Loucy (cell line): ENCODE data around the gene YWHAQ.

ENCODE experiments used
- EZH2phosphoT487 ChIP-seq: fragments of 200-600 bp; IDR thresholded peaks from 2 replicates; pipeline ENCODE4 v1.6.1; 2018; ENCODE audit warnings: antibody characterized with exemption, mild to moderate bottlenecking, moderate library complexity, borderline replicate concordance
- TF ChIP-seq, protein P1 (sequence below): fragments of 200-600 bp; sonication (generic); conservative IDR thresholded peaks from 2 replicates; pipeline ENCODE4 v1.5.1; 2014; ENCODE audit warnings: mild to moderate bottlenecking, antibody characterized with exemption, low read length

DNA sequence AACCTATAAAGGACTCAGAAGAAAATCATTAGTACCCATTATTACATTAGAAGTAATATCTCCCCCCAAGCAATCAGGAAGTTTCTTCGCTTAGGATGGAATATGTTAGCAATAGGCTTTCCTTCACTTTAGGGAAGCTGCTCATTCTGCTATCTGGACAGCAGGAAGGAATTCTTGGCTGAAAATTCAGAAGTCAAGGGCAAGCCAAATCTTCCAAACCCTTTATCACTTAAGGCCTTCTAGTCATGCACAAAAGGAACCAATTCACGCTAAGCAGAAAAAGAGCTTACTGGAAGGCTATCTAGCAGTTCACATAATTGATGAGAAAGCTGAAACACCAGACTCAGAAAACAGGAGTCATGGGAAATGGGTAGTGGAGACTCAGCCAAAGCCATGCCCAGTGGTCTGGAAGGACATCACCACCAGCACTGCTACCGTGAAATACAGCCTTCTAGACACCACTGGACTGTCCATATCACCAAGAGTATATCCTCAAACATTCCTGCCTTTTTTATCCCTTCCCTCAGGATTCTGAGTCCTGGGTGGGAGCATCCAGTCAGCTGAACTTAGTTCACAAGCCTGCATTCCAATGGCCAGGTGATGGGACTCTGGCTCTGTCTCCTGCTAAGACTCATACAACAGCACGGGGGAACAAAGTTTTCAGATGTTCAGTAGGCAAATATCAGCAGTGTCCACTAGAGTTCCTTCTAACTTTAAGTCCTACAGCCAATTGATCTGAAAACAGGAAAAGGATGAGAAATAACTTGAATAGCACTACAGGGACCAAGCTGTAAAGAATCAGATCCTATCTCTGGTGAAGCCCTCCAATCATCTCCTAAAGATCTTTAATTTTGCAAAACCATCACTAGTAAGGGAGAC is 60.4 kb downstream of the YWHAQ start:
- TF ChIP-seq, protein P1, sequence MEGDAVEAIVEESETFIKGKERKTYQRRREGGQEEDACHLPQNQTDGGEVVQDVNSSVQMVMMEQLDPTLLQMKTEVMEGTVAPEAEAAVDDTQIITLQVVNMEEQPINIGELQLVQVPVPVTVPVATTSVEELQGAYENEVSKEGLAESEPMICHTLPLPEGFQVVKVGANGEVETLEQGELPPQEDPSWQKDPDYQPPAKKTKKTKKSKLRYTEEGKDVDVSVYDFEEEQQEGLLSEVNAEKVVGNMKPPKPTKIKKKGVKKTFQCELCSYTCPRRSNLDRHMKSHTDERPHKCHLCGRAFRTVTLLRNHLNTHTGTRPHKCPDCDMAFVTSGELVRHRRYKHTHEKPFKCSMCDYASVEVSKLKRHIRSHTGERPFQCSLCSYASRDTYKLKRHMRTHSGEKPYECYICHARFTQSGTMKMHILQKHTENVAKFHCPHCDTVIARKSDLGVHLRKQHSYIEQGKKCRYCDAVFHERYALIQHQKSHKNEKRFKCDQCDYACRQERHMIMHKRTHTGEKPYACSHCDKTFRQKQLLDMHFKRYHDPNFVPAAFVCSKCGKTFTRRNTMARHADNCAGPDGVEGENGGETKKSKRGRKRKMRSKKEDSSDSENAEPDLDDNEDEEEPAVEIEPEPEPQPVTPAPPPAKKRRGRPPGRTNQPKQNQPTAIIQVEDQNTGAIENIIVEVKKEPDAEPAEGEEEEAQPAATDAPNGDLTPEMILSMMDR, result 0 out of 2 replicates have a peak, but pooled peaks have one; percentile 16
- no peak for TF ChIP-seq EZH2phosphoT487
